HG03520 (cell line): ENCODE results near the gene ARL6IP6.
"Not testable (repeated sequence)": the region's sequence is repeated elsewhere in the genome, so short reads cannot be mapped to it uniquely, and the experiment has no call there.

Source experiments
- ATAC-seq: cut with Tn5 transposase; IDR thresholded peaks from one replicate; pipeline ENCODE4 v1.9.1; 2021; ENCODE audit warnings: mild to moderate bottlenecking, moderate library complexity; ENCODE audit not compliant: unreplicated experiment

Gene ARL6IP6

DNA sequence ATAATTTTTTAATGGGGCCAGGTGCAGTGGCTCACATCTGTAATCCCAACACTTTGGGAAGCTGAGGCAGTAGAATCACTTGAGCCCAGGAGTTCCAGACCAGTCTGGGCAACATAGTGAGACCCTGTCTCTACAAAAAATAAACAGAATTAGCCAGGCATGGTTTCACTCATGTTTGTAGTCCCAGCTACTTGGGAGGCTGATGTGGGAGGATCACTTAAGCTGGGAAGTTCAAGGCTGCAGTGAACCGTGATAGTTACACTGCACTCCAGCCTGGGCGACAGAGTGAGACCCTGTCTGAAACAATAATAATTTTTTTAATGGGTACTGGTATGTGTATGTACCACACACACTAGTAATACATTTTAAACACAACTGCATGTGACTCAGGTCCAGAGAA, 2.4 kb downstream of the ARL6IP6 start:
- no peak for ATAC-seq

- not testable (repeated sequence) for ATAC-seq
These were observed 4.2 kb downstream of the ARL6IP6 start for GRCh38 chr2:152722639-152723038.

DNA sequence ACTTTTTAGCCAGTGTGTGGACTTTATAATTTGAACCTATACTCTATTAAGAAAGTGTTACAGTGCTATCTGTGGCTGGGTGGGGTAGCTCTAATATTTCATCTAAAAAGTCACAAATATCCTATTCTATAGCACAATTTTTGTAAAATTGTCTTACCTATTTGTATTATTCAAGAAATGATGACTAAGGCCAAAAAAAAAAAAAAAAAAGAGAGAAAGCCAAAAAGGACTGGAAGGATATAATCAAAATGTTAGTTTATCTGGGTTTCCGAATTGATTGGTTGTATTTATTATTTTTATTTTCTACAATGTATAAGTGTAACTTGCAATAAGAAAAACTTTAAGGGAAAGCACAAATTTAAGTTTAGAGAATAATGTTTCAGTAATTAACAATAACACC, 5.5 kb downstream of the ARL6IP6 start:
- ATAC-seq: no peak

- no peak for ATAC-seq
These were observed 11.4 kb downstream of the ARL6IP6 start for GRCh38 chr2:152729844-152730243.

- peak; percentile 66 for ATAC-seq
These were observed 12.3 kb downstream of the ARL6IP6 start for GRCh38 chr2:152730591-152731333.

DNA sequence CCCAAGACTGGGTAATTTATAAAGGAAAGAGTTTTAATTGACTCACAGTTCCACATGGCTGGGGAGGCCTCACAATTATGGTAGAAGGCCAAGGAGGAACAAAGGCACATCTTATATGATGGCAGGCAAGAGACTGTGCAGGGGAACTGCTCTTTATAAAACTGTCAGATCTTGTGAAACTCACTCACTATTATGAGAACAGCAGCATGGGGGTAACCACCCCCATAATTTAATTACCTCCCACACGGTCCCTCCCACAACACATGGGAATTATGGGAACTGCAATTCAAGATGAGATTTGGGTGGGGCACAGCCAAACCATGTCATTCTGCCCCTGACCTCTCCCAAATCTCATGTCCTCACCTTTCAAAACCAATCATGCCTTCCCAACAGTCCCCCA, 19.1 kb downstream of the ARL6IP6 start:
- ATAC-seq: not testable (repeated sequence)

GRCh38 chr2:152738438-152738837, 20.0 kb downstream of the ARL6IP6 start:
- ATAC-seq: no peak

DNA sequence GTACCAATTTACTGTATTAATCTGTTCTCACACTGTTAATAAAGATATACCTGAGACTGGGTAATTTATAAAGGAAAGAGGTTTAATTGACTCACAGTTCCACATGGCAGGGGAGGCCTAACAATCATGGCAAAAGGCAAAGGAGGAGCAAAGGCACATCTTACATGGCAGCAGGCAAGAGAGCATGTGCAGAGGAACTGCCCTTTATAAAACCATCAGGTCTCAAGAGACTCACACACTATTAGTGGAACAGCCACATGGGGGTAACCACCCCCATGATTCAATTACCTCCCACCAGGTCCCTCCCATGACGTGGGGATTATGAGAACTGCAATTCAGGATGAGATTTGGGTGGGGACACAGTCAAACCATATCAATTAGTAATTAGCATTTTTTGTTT, 21.3 kb downstream of the ARL6IP6 start:
- ATAC-seq: not testable (repeated sequence)

DNA sequence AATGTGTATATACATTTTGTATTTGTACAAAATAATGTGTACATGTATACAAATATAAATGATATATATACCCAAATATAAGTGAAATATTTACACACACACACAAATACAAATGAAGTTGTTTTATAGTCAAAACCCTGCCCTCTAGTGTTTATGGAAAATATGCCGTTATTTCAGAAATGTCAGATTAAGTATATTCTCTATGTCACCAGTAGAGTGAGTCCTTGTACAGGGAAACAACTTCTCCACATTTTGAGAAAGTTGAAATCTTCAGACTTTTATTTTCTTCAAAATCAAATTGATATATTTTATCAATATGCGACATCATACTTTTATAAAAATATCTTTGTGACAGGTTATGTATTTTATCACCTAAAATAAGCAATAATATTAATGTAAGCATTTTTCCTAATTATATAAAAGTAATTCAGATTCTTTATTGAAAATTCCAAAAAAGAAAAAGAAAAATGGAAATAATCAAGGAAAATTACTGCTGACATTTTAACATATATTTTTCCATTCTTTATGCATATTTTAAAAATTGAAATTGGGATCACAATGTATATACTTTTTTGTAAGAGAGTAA, 22.4 kb downstream of the ARL6IP6 start:
- ATAC-seq: peak; percentile 76

DNA sequence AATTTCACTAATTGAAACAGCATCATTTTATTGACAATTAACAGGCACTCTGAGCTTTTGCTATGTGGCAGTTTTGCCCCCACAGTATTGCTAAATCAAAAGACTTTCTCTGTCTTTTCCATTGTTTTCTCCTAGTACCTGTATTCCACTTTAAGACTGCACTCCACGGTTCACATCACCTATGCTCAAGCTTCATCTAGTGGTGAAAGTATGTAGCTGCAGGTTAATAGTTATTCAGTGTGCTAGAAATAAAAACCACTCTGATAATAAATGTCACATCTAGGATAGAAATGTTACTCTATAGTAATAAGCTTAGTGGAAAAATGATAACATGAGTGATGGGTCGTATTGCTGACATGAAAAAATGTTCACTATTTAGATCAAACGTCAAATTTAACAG, 24.6 kb downstream of the ARL6IP6 start:
- peak; percentile 78 for ATAC-seq

GRCh38 chr2:152747751-152748150, 29.3 kb downstream of the ARL6IP6 start:
- ATAC-seq: not testable (repeated sequence)

DNA sequence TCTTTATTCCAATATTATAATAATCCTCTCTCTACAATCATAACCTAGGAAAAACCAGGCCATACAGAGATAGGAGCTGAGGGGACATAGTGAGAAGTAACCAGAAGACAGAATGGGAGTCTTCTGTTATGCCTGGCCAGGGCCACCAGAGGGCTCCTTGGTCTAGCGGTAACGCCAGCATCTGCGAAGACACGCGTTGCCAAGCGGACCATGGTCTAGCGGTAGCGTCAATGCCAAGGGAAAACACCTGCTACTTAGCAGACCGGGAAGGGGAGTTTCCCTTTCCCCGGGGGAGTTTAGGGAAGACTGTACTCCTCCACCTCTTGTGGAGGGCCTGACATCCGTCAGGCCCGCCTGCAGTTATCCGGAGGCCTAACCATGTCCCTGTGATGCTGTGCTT, 36.6 kb downstream of the ARL6IP6 start:
- ATAC-seq: no peak

- ATAC-seq: no peak
These were observed 41.1 kb downstream of the ARL6IP6 start for GRCh38 chr2:152759290-152760072.

GRCh38 chr2:152761214-152761613, 42.8 kb downstream of the ARL6IP6 start:
- no peak for ATAC-seq

DNA sequence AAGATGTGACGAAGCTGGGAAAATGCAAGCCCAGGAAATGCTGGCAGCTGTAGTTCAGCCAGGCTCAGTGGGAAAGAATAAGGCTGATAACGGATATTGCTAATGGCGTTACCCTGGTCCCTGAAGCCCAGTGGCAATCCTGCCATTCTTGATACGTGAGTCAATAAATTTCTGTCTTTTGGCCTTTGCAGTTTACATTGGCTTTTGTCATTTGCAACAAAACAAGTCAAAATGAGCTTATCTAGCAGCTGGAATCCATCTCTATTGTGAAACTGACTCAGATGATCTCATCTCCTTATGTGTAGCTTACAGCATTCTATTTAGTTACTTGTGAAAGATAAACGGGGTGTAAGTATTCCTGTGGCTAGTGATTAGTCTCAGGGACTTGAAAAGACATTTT, 43.8 kb downstream of the ARL6IP6 start:
- ATAC-seq: no peak

DNA sequence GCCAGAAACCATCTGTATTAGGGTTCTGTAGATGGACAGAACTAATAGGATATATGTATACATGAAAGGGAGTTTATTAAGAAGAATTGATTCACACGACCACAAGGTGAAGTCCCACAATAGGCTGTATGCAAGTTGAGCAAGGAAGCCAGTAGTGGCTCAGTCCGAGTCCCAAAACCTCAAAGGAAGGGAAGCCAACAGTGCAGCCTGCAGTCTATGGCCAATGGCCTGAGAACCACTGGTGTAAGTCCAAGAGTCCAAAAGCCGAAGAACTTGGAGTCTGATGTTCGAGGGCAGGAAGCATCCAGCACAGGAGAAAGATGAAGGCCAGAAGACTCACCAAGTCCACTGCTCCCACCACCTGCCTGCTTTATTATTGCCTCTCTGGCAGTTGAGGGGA, 44.8 kb downstream of the ARL6IP6 start:
- not testable (repeated sequence) for ATAC-seq

DNA sequence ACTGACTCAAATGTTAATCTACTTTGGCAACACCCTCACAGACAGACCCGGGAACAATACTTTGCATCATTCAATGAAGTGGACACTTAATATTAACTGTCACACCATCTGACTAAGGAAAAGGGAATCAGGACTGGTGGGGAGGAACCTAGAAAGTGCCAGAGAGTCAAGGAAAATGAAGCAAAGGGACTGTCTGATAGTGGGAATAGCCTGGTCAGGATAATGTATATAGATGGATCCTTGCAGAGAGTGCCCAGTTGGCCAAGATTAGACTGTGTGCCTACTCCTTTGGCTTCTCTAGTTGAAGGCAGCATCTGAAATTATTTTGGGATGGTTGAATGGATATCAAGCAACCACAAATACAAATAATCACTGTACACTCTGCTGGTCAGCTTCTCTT, 45.2 kb downstream of the ARL6IP6 start:
- ATAC-seq: no peak

DNA sequence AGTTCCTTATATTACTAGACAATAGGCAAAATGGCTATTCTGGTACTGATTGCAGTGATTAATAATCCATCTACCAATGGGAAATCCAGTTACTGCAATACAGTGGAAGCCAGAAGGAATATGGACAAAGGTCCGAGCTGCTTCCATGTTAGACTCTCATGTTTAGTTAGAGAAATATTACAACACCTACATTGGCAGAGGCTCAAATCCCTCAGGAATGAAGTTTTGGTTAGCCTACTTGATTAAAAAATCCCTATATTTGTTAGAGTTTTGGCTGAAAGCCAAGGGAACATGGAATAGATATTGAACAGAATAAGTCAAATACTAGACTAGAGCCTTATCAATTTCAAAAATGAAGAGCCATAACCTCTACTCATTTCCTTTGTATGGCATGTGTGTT, 48.5 kb downstream of the ARL6IP6 start:
- ATAC-seq: no peak

- no peak for ATAC-seq
These were observed 62.8 kb downstream of the ARL6IP6 start for GRCh38 chr2:152781175-152781574.

- no peak for ATAC-seq
These were observed 63.8 kb downstream of the ARL6IP6 start for GRCh38 chr2:152782171-152782570.

DNA sequence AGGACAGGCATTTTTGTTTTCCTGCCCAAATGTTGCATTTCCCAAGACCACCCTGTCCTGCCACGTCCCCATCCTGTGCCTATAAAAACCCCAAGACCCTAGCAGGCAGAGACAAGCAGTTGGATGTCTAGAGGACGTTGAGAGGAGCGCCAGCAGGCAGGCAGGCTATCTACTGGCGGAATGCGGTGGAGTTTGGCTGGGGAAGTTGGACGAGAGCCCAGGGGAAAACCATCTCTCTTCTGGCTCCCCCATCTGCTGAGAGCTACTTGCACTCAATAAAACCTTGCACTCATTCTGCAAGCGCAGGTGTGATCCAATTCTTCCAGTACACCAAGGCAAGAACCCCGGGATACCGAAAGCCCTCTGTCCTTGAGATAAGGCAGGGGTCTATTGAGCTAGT, 72.5 kb downstream of the ARL6IP6 start:
- ATAC-seq: no peak

DNA sequence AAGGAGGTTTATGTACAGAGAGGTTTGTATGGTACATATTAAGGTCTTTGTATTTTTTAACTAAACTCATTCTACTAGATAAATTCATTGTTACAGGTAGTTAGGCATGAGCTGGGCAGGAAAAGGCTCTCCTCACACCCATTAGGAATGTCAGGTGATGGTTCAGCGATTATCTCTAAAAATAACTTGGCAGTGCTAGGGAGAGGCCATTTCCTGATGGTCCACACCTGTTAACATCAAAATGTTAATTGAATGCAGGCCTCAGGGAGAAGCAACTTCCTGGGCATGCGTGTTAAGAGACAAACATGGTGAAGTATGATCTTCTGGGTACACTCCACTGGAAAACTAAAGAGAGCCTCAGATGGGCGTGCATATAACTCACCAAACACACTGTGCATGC, 73.6 kb downstream of the ARL6IP6 start:
- no peak for ATAC-seq
